Mesenchymal stem cell (in vitro differentiated cells and primary cell): ENCODE results near the gene ZNF428.

Source experiments
- DNase-seq: peaks from one replicate; pipeline ENCODE4 v3.0.0-alpha.2; 2013
- H2AFZ ChIP-seq: one replicate; pipeline ENCODE4 v1.6.1; 2013; ENCODE audit warnings: low read depth, mild to moderate bottlenecking, control low read depth, inconsistent platforms, low read length, moderate library complexity
- H2AK5ac ChIP-seq: 2 replicates; pipeline ENCODE4 v1.6.1; 2013; ENCODE audit warnings: low read length, moderate library complexity, mild to moderate bottlenecking, inconsistent platforms; ENCODE audit not compliant: severe bottlenecking
- H2BK120ac ChIP-seq: one replicate; pipeline ENCODE4 v1.6.1; 2013; ENCODE audit warnings: low read depth, mild to moderate bottlenecking, inconsistent platforms, low read length, moderate library complexity
- H2BK12ac ChIP-seq, 2 experiments: one replicate each; pipeline ENCODE4 v1.6.1; 2013; ENCODE audit warnings: inconsistent platforms in 2 of 2, low read length in 2 of 2, mild to moderate bottlenecking in 2 of 2, moderate library complexity in 2 of 2, control low read depth in 1 of 2
- H2BK15ac ChIP-seq: one replicate; pipeline ENCODE4 v1.6.1; 2013; ENCODE audit warnings: mild to moderate bottlenecking, low read depth, inconsistent platforms; ENCODE audit not compliant: poor library complexity, severe bottlenecking
- H2BK5ac ChIP-seq: 2 replicates; pipeline ENCODE4 v1.6.1; 2013; ENCODE audit warnings: low read depth, mild to moderate bottlenecking, low read length, control low read depth, inconsistent platforms; ENCODE audit not compliant: poor library complexity, severe bottlenecking
- H3K14ac ChIP-seq, 2 experiments: one replicate each; pipeline ENCODE4 v1.6.1; 2013; ENCODE audit warnings: inconsistent platforms in 2 of 2, low read length in 2 of 2, control low read depth in 1 of 2, mild to moderate bottlenecking in 1 of 2, moderate library complexity in 1 of 2
- H3K18ac ChIP-seq, 2 experiments: one replicate each; pipeline ENCODE4 v1.6.1; 2013; ENCODE audit warnings: inconsistent platforms in 2 of 2, low read length in 2 of 2, control low read depth in 1 of 2, low read depth in 1 of 2, mild to moderate bottlenecking in 1 of 2
- H3K23ac ChIP-seq, 2 experiments: one replicate each; pipeline ENCODE4 v1.6.1; 2013; ENCODE audit warnings: inconsistent platforms in 2 of 2, low read length in 2 of 2, mild to moderate bottlenecking in 2 of 2, moderate library complexity in 2 of 2, control low read depth in 1 of 2
- H3K27ac ChIP-seq: 2 replicates; pipeline ENCODE4 v1.5.1; 2013; ENCODE audit warnings: mild to moderate bottlenecking, moderate library complexity, low read length, control low read depth, inconsistent platforms; ENCODE audit not compliant: poor library complexity, severe bottlenecking
- H3K27me3 ChIP-seq, 2 experiments: 2 replicates each; pipeline versions ENCODE4 v1.6.1 to v1.7.0; 2013; ENCODE audit warnings: low read length in 2 of 2, mild to moderate bottlenecking in 2 of 2, moderate library complexity in 2 of 2, control low read depth in 1 of 2, inconsistent platforms in 1 of 2; ENCODE audit not compliant: control insufficient read depth in 1 of 2, insufficient read depth in 1 of 2
- H3K36me3 ChIP-seq, 2 experiments: 2 replicates each; pipeline versions ENCODE4 v1.6.1 to v1.7.0; 2013; ENCODE audit warnings: low read length in 2 of 2, control low read depth in 1 of 2, inconsistent platforms in 1 of 2, low read depth in 1 of 2, mild to moderate bottlenecking in 1 of 2; ENCODE audit not compliant: insufficient read depth in 2 of 2, control insufficient read depth in 1 of 2
- H3K4ac ChIP-seq, 2 experiments: one replicate each; pipeline ENCODE4 v1.6.1; 2013; ENCODE audit warnings: inconsistent platforms in 2 of 2, low read length in 2 of 2, mild to moderate bottlenecking in 2 of 2, moderate library complexity in 2 of 2, control low read depth in 1 of 2, low read depth in 1 of 2
- H3K4me1 ChIP-seq: 2 replicates; pipeline ENCODE4 v1.6.1; 2013; ENCODE audit warnings: low read depth, low read length, control low read depth; ENCODE audit not compliant: control insufficient read depth, insufficient read depth
- H3K4me2 ChIP-seq: 2 replicates; pipeline ENCODE4 v1.6.1; 2013; ENCODE audit warnings: low read length, mild to moderate bottlenecking, inconsistent platforms; ENCODE audit not compliant: poor library complexity, severe bottlenecking
- H3K4me3 ChIP-seq, 2 experiments: 2 replicates each; pipeline versions ENCODE4 v1.5.1 to v1.7.0; 2013; ENCODE audit warnings: low read length in 2 of 2, mild to moderate bottlenecking in 2 of 2, control low read depth in 1 of 2, low read depth in 1 of 2; ENCODE audit not compliant: insufficient read depth in 1 of 2
- H3K79me1 ChIP-seq: replicated peaks from 2 replicates; pipeline ENCODE4 v1.6.1; 2013; ENCODE audit warnings: mild to moderate bottlenecking, control low read depth, low read length, inconsistent platforms; ENCODE audit not compliant: poor library complexity, severe bottlenecking
- H3K9ac ChIP-seq: 2 replicates; pipeline ENCODE4 v1.7.0; 2013; ENCODE audit warnings: mild to moderate bottlenecking, low read length, moderate library complexity
- H3K9me3 ChIP-seq: 2 replicates; pipeline ENCODE4 v1.7.0; 2013; ENCODE audit warnings: mild to moderate bottlenecking, low read length; ENCODE audit not compliant: control insufficient read depth
- H4K8ac ChIP-seq: one replicate; pipeline ENCODE4 v1.6.1; 2013; ENCODE audit warnings: inconsistent platforms, mild to moderate bottlenecking, low read length, moderate library complexity
- H4K91ac ChIP-seq: one replicate; pipeline ENCODE4 v1.6.1; 2013; ENCODE audit warnings: mild to moderate bottlenecking, low read length, inconsistent platforms
- WGBS: methylation state at CpG from one replicate; pipeline ENCODE4 v1.1.7; 2013; ENCODE audit warnings: mixed read lengths; 5-methylcytosine and 5-hydroxymethylcytosine counted together

The ZNF428 gene

DNA sequence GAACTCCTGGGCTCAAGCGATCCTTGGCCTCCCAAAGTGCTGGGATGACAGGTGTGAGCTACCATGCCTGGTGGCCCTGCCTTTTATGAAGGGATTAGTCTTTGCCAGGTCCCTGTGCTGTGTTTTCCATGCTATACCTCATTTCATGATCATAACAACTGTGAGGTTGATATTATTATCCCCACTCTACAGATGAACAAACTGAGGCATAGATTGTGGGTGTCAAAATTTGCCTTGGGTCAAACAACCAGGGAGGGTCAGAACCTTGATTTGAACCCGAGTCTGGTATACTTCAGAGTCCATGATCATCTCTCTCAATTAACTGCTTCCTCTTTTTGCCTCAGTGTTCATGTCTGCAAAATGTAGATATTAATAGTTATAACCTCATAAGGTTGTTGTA is 36.9 kb downstream of the ZNF428 start:
- Histone ChIP-seq H2BK12ac (no peak overlapping the region), H2BK120ac (no peak overlapping the region), H3K4me2 (no peak overlapping the region), H3K4ac (no peak overlapping the region), H3K9me3 (no peaks in the 10 kb centered on the region), H3K9ac (no peak overlapping the region), H3K27ac (no peak overlapping the region), H3K23ac (no peak overlapping the region), H3K4me1 (peaks cover 12% of the 10 kb centered on the region), H4K8ac (no peak overlapping the region), H2BK15ac (no peak overlapping the region), H3K14ac (no peak overlapping the region), H3K79me1 (peaks cover 16% of the 10 kb centered on the region), H2AK5ac (no peak overlapping the region), H3K18ac (no peak overlapping the region), H3K27me3 (no peaks in the 10 kb centered on the region), H2AFZ (no peak overlapping the region), H2BK5ac (no peak overlapping the region), H3K36me3 (peaks cover 6 to 28% of the 10 kb centered on the region in 2 experiments), H3K4me3 (no peak overlapping the region), H4K91ac (no peak overlapping the region)
- 100% methylated on average over 2 of the region's 2 CpGs for WGBS
- no peak for DNase-seq

DNA sequence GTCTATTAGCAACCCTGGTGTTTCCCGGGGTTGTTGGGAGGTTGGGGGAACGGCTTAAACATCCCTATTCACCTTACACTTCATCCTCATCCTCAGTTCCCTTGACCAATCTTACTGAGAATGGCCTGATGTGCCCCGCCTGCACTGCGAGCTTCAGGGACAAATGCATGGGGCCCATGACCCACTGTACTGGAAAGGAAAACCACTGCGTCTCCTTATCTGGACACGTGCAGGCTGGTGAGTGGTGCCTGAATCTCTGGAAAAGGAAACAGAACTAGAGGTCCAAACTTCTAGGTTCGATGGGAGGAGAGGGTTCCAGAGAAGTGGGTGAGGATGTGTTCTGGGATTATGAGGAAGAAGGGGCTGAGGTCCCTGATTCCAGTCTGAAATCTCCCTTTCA is 38.0 kb downstream of the ZNF428 start:
- no peak for DNase-seq
- Histone ChIP-seq H3K14ac (no peak overlapping the region), H3K4ac (no peak overlapping the region), H2AFZ (no peak overlapping the region), H3K36me3 (peaks cover 2 to 19% of the 10 kb centered on the region in 2 experiments), H3K9ac (peak overlapping the region; percentile 97), H3K27me3 (no peaks in the 10 kb centered on the region), H3K18ac (no peak overlapping the region), H2AK5ac (no peak overlapping the region), H3K79me1 (peaks cover 18% of the 10 kb centered on the region), H2BK12ac (no peak overlapping the region), H3K27ac (no peak overlapping the region), H2BK120ac (no peak overlapping the region), H3K4me2 (no peak overlapping the region), H3K4me3 (peak overlapping the region in 1 of 2 experiments; percentile 77), H4K91ac (no peak overlapping the region), H4K8ac (no peak overlapping the region), H3K4me1 (peaks cover 12% of the 10 kb centered on the region), H2BK5ac (no peak overlapping the region), H3K23ac (no peak overlapping the region), H2BK15ac (no peak overlapping the region), H3K9me3 (no peaks in the 10 kb centered on the region)
- WGBS, result 86% methylated on average over 7 of the region's 7 CpGs

DNA sequence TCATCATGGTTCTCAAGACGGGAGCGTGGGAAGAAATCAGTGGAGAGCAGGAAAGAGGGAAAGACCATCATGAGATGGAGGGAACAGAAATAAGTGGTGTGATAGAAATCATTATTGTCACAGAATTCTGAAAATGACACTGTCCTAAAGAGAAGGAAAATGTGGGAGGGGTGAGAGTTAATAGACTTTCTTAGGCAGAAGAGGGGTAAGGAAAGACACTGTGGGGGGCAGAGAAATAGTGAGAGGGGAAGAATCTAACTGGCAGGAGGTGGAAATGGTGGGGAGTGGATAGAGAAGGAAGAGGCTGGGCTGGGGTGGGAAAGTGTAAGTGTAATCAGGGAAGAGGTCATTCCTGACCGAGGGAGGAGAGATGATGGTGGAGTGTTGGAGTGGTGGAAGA is 40.6 kb downstream of the ZNF428 start:
- no peak overlapping the region for H3K23ac ChIP-seq
- H3K4ac ChIP-seq, result no peak overlapping the region
- peaks cover 14% of the 10 kb centered on the region for H3K4me1 ChIP-seq
- no peak overlapping the region for H2AFZ ChIP-seq
- no peak overlapping the region for H3K14ac ChIP-seq
- peaks cover 0 to under 1% of the 10 kb centered on the region in 2 experiments for H3K36me3 ChIP-seq
- no peak overlapping the region for H3K27ac ChIP-seq
- peaks cover 11% of the 10 kb centered on the region for H3K79me1 ChIP-seq
- no peak overlapping the region for H3K9ac ChIP-seq
- no peak overlapping the region for H3K4me3 ChIP-seq
- H2BK15ac ChIP-seq, result no peak overlapping the region
- no peak overlapping the region for H2BK5ac ChIP-seq
- H4K91ac ChIP-seq, result no peak overlapping the region
- H4K8ac ChIP-seq, result no peak overlapping the region
- WGBS, result 87% methylated on average over 3 of the region's 3 CpGs
- H3K27me3 ChIP-seq, result no peaks in the 10 kb centered on the region
- no peak overlapping the region for H3K4me2 ChIP-seq
- no peak overlapping the region for H3K18ac ChIP-seq
- DNase-seq, result no peak
- no peak overlapping the region for H2BK120ac ChIP-seq
- no peak overlapping the region for H2AK5ac ChIP-seq
- no peaks in the 10 kb centered on the region for H3K9me3 ChIP-seq
- H2BK12ac ChIP-seq, result no peak overlapping the region

GRCh38 chr19:43575955-43576878 is 43.2 kb downstream of the ZNF428 start:
- peak overlapping the region; percentile 100 for H3K9ac ChIP-seq
- peak overlapping the region; percentile 19 for H2BK5ac ChIP-seq
- peak overlapping the region in 1 of 2 experiments; percentile 100 for H3K4me3 ChIP-seq
- peak overlapping the region; percentile 69 for H2AK5ac ChIP-seq
- H3K4me1 ChIP-seq, result peaks cover 12% of the 10 kb centered on the region
- H3K14ac ChIP-seq, result no peak overlapping the region
- H3K4ac ChIP-seq, result peak overlapping the region; percentile 46 to 74
- H4K8ac ChIP-seq, result peak overlapping the region; percentile 86
- peaks cover 25% of the 10 kb centered on the region for H3K79me1 ChIP-seq
- peak overlapping the region; percentile 20 to 71 for H2BK12ac ChIP-seq
- peaks cover 0 to 20% of the 10 kb centered on the region in 2 experiments for H3K36me3 ChIP-seq
- H3K27me3 ChIP-seq, result no peaks in the 10 kb centered on the region
- no peaks in the 10 kb centered on the region for H3K9me3 ChIP-seq
- H2AFZ ChIP-seq, result peak overlapping the region; percentile 67
- no peak overlapping the region for H3K4me2 ChIP-seq
- WGBS, result 88% methylated on average over 37 of the region's 37 CpGs
- H4K91ac ChIP-seq, result peak overlapping the region; percentile 70
- H3K23ac ChIP-seq, result no peak overlapping the region
- H3K27ac ChIP-seq, result peak overlapping the region; percentile 30
- peak overlapping the region; percentile 64 for H2BK120ac ChIP-seq
- H2BK15ac ChIP-seq, result no peak overlapping the region
- H3K18ac ChIP-seq, result peak overlapping the region; percentile 77 to 89
- no peak for DNase-seq
